Heart left ventricle (tissue), 16 donors: ENCODE data around the gene RAB7B. TPM values are rescaled to one million over a fixed set of nuclear protein-coding genes. Genes with fewer than 3 reads are reported as not detected.

Experiments
- ATAC-seq, 4 donors: fragments of 200-7000 bp; cut with Tn5 transposase; one replicate each; pipeline ENCODE4 v1.9.1; 2020 to 2022; ENCODE audit warnings: moderate library complexity in 4 of 4, mild to moderate bottlenecking in 3 of 4, moderate number of reproducible peaks in 1 of 4
- DNase-seq, 5 donors: peaks; one replicate each; pipeline ENCODE4 v3.0.0-alpha.2; 2020
- H3K27ac ChIP-seq, 12 donors: fragments of 200-600 bp; sonication (generic) in 4 of 12; one replicate each; pipeline versions ENCODE4 v1.5.0 to v1.8.0; 2016 to 2022; ENCODE audit warnings: mild to moderate bottlenecking in 2 of 12
- H3K27me3 ChIP-seq, 9 donors: fragments of 200-600 bp; sonication (generic) in 2 of 9; one replicate each; pipeline versions ENCODE4 v1.5.1 to v1.8.0; 2016 to 2022; ENCODE audit warnings: mild to moderate bottlenecking in 3 of 9
- H3K36me3 ChIP-seq, 9 donors: fragments of 200-600 bp; sonication (generic) in 2 of 9; one replicate each; pipeline versions ENCODE4 v1.5.0 to v1.8.0; 2018 to 2022; ENCODE audit warnings: mild to moderate bottlenecking in 2 of 9
- H3K4me1 ChIP-seq, 12 donors: fragments of 200-600 bp; sonication (generic) in 4 of 12; one replicate each; pipeline versions ENCODE4 v1.5.0 to v1.8.0; 2016 to 2022; ENCODE audit warnings: mild to moderate bottlenecking in 3 of 12
- H3K4me3 ChIP-seq, 12 donors: fragments of 200-600 bp; sonication (generic) in 4 of 12; one replicate each; pipeline versions ENCODE4 v1.5.0 to v1.8.0; 2017 to 2022; ENCODE audit warnings: mild to moderate bottlenecking in 9 of 12, moderate library complexity in 4 of 12
- H3K9me3 ChIP-seq, 12 donors: fragments of 200-600 bp; sonication (generic) in 4 of 12; one replicate each; pipeline versions ENCODE4 v1.5.0 to v1.8.0; 2016 to 2022; ENCODE audit warnings: mild to moderate bottlenecking in 1 of 12
- POLR2A ChIP-seq, 2 donors: fragments of 450-650 bp; IDR thresholded peaks; one replicate each; pipeline ENCODE4 v1.6.1; 2017; ENCODE audit warnings: antibody characterized with exemption in 2 of 2, mild to moderate bottlenecking in 2 of 2, moderate library complexity in 2 of 2
- WGBS, 4 donors: extraction: QIAGEN DNeasy Blood & Tissue Kit in 2 of 4; methylation state at CpG; one replicate each; pipeline versions ENCODE4 v1.1.5 to v1.1.7; 2013 to 2018; 5-methylcytosine and 5-hydroxymethylcytosine counted together
- intact Hi-C, 10 donors: fragments of 100-400 bp; cut with DNase I; formaldehyde crosslinking; loops; one replicate each; pipeline versions ENCODE4 v1.11.1 to v1.14.2; 2022
- polyA plus RNA-seq, 2 donors: library from polyadenylated mRNA; stranded (reverse); fragments of 200-250 nt; gene quantifications; one replicate each; pipeline ENCODE4 v1.2.3, GENCODE V29; 2013
- total RNA-seq, 9 donors: library from RNA; depleted of rRNA in 2 of 9; stranded (reverse); fragments of >200 nt in 2 of 9; fragmentation: NEBNext Ultra II Directional in 3 of 9; extraction: Animal tissue kit (Norgen Biotek cat#: 25700) in 3 of 9; gene quantifications; one replicate each; pipeline versions ENCODE4 v1.1.0 to v1.2.4, GENCODE V29; 2016 to 2023
- TF ChIP-seq, protein P1 (sequence below), 12 donors: fragments of 200-600 bp; sonication (generic) in 4 of 12; IDR thresholded peaks; one replicate each; pipeline versions ENCODE4 v1.5.0 to v1.8.0; 2018 to 2022; ENCODE audit warnings: antibody characterized with exemption in 12 of 12, mild to moderate bottlenecking in 5 of 12
- donor health status: ischemic (EF 13 %, LVEDD 7.1; RV severe dilation, severe dysfunction).
- donor health status: healthy with polysubstance abuse.
- donor health status: DM: no; HTN: yes; CAD: no.
- donor health status: DM: no; HTN: no; CAD: no.
- donor health status: ischemic (EF 25% LVEDD 6.9; RV normal size, moderate dysfunction).
- donor health status: ischemic (EF 25% LVEDD 5.7; RV mildly dilated, moderate dysfunction).
- donor health status: healthy.
- donor health status: DM: yes; HTN: yes; CAD: no.
- donor health status: ischemic (EF 35%, LVEDD 5.7; RV mildly dilated, moderate dysfunction).
- donor health status: nonischemic (EF 11% LVEDD 7.7; RV severe dilation, severe dysfunction).
- donor health status: DM: yes; HTN: yes; CAD: no.
- donor health status: PGD.
- donor health status: ischemic (EF 29% LVEDD 5.4; RV normal size, mild dysfunction).
- donor health status: nonischemic (EF 23%, LVEDD 6.1; RV moderate dilation, normal function).

RAB7B gene
- total and polyA plus RNA-seq, 11 donors: 0.31 to 11.1 (median 1.1) TPM

DNA sequence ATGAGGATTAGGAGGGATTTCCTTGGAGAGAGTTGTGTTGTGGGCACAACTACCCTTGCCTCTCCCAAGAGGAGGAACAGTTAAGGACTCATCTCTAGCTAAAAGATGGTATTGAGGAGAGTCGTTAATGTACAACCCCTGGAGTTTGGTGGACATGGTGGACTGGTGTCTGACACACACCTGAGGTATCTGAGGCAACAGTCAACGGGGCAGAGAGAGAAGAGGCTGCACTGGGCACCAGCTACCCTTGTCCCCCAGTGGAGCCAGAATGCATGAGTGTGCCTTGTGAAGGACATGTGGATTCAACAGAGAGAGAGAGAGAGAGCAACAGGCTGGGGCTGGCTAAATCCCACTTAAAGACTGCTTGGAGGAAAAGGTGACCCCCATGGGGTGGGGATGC is 13.0 kb downstream of the RAB7B start:
- Histone ChIP-seq H3K4me3 (no peak overlapping the region), H3K4me1 (peaks cover 0 to 29% (median 15%) of the 10 kb centered on the region in 12 donors), H3K27me3 (no peaks in the 10 kb centered on the region), H3K36me3 (peaks cover 0 to 38% (median 0%) of the 10 kb centered on the region in 9 donors), H3K9me3 (no peaks in the 10 kb centered on the region), H3K27ac (no peak overlapping the region)
- DNase-seq (no peak), ATAC-seq (no peak)
- intact Hi-C loops: loop anchor here in 1 of 10 donors (5.0 kb wide), 1 partner anchor 127 kb away; the partner anchor contains the start of gene AVPR1B
- TF ChIP-seq POLR2A (IDR thresholded peaks at IDR 0.05): no peak
- TF ChIP-seq, protein P1, sequence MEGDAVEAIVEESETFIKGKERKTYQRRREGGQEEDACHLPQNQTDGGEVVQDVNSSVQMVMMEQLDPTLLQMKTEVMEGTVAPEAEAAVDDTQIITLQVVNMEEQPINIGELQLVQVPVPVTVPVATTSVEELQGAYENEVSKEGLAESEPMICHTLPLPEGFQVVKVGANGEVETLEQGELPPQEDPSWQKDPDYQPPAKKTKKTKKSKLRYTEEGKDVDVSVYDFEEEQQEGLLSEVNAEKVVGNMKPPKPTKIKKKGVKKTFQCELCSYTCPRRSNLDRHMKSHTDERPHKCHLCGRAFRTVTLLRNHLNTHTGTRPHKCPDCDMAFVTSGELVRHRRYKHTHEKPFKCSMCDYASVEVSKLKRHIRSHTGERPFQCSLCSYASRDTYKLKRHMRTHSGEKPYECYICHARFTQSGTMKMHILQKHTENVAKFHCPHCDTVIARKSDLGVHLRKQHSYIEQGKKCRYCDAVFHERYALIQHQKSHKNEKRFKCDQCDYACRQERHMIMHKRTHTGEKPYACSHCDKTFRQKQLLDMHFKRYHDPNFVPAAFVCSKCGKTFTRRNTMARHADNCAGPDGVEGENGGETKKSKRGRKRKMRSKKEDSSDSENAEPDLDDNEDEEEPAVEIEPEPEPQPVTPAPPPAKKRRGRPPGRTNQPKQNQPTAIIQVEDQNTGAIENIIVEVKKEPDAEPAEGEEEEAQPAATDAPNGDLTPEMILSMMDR (IDR thresholded peaks at IDR 0.05): no peak
- WGBS, 4 donors: 88 to 95% (median 92%) methylated on average over 2 of the region's 2 CpGs

DNA sequence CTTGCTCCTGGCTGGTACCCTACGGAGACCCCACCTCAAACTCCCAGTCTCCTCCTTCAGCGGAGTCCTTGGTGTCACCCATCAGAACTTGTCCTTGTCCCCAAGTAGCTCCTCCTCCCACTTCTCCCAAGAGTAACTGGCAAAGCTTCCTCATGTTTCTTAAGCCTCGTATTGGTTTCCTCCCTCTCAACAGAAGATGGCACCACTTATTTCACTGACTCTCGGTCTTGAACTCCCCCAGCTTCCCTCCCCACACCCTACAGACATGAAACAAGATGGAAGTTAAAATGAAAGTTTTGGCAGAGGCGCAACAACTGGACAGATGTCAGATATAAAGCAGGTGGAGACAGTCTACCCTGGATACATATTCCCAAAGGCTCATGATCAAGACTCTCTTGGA is 13.4 kb downstream of the RAB7B start:
- Histone ChIP-seq H3K9me3 (no peaks in the 10 kb centered on the region), H3K27ac (no peak overlapping the region), H3K4me1 (peaks cover 0 to 29% (median 15%) of the 10 kb centered on the region in 12 donors), H3K27me3 (no peaks in the 10 kb centered on the region), H3K36me3 (peaks cover 0 to 38% (median 0%) of the 10 kb centered on the region in 9 donors), H3K4me3 (no peak overlapping the region)
- no peak for ATAC-seq
- 82 to 90% (median 87%) methylated on average over 5 of the region's 5 CpGs for WGBS, 4 donors
- no peak for DNase-seq
- intact Hi-C loops: loop anchor here in 2 of 10 donors (5.0 kb wide), 2 partner anchors 43 to 128 kb away; partner anchors contain the start of gene AVPR1B (in 1 of the 2)
- TF ChIP-seq POLR2A (IDR thresholded peaks at IDR 0.05): no peak
- TF ChIP-seq, protein P1 (IDR thresholded peaks at IDR 0.05): no peak

GRCh38 chr1:205988585-205988995 is 14.6 kb downstream of the RAB7B start:
- H3K4me3 ChIP-seq: no peak overlapping the region
- no peaks in the 10 kb centered on the region for H3K27me3 ChIP-seq
- H3K4me1 ChIP-seq: peaks cover 0 to 40% (median 17%) of the 10 kb centered on the region in 12 donors
- peaks cover 0 to 34% (median 0%) of the 10 kb centered on the region in 9 donors for H3K36me3 ChIP-seq
- DNase-seq (peak in 2 of 5 donors; percentile 45 to 57), ATAC-seq (peak in 3 of 4 donors; percentile 31 to 81 (median 49))
- TF ChIP-seq POLR2A (IDR thresholded peaks at IDR 0.05): no peak
- TF ChIP-seq, protein P1 (IDR thresholded peaks at IDR 0.05): no peak
- WGBS, 4 donors: 59 to 78% (median 68%) methylated on average over 12 of the region's 12 CpGs
- peak overlapping the region in 4 of 12 donors; percentile 3 to 36 (median 12) for H3K27ac ChIP-seq
- H3K9me3 ChIP-seq: no peaks in the 10 kb centered on the region
- intact Hi-C loops: loop anchor here in 1 of 10 donors (5.0 kb wide), 1 partner anchor 44 kb away; no protein-coding TSS in a partner anchor

GRCh38 chr1:205986861-205987260 is 16.3 kb downstream of the RAB7B start:
- intact Hi-C loops: loop anchor here in 1 of 10 donors (5.0 kb wide), 1 partner anchor 45 kb away; no protein-coding TSS in a partner anchor
- TF ChIP-seq, protein P1 (IDR thresholded peaks at IDR 0.05): no peak
- no peak for TF ChIP-seq POLR2A (IDR thresholded peaks at IDR 0.05)
- H3K27ac ChIP-seq: no peak overlapping the region
- 48 to 69% (median 56%) methylated on average over 2 of the region's 2 CpGs for WGBS, 4 donors
- H3K4me3 ChIP-seq: no peak overlapping the region
- H3K36me3 ChIP-seq: peaks cover 0 to 23% (median 0%) of the 10 kb centered on the region in 9 donors
- no peak for DNase-seq
- no peaks in the 10 kb centered on the region for H3K9me3 ChIP-seq
- ATAC-seq: no peak
- no peaks in the 10 kb centered on the region for H3K27me3 ChIP-seq
- H3K4me1 ChIP-seq: peaks cover 0 to 40% (median 17%) of the 10 kb centered on the region in 12 donors
